ENCODE data around the gene ADGRG3.

DNA sequence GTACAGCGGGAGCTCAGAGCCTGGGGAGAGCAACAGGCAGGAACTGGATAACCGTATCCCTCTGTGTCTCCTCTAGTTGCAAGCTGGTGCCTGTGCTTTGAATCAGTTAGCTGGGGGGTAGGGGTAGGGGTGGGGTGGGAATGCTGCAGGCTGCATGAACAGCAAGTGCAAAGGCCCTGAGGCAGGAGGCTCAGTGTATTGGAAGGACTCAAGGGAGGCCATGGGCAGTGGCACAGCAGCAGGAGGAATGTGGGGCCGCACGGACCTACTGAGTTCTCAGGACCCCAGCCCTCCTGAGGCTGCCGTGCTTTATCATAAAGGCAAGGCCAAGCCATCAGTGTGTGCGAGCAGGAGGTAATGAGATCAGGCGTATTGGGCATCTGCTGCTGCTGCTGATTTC lies 70.7 kb downstream of the ADGRG3 start:
- TF ChIP-seq, protein P1, sequence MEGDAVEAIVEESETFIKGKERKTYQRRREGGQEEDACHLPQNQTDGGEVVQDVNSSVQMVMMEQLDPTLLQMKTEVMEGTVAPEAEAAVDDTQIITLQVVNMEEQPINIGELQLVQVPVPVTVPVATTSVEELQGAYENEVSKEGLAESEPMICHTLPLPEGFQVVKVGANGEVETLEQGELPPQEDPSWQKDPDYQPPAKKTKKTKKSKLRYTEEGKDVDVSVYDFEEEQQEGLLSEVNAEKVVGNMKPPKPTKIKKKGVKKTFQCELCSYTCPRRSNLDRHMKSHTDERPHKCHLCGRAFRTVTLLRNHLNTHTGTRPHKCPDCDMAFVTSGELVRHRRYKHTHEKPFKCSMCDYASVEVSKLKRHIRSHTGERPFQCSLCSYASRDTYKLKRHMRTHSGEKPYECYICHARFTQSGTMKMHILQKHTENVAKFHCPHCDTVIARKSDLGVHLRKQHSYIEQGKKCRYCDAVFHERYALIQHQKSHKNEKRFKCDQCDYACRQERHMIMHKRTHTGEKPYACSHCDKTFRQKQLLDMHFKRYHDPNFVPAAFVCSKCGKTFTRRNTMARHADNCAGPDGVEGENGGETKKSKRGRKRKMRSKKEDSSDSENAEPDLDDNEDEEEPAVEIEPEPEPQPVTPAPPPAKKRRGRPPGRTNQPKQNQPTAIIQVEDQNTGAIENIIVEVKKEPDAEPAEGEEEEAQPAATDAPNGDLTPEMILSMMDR (IDR thresholded peaks at IDR 0.05; ENCODE audit: insufficient read depth, low read length) = no peak
- TF ChIP-seq POLR2AphosphoS5 (IDR thresholded peaks at IDR 0.05; ENCODE audit: low read depth) (no peak), SPI1 (IDR thresholded peaks at IDR 0.05; ENCODE audit: borderline replicate concordance, low read depth) (no peak)
- TF ChIP-seq, protein P2, sequence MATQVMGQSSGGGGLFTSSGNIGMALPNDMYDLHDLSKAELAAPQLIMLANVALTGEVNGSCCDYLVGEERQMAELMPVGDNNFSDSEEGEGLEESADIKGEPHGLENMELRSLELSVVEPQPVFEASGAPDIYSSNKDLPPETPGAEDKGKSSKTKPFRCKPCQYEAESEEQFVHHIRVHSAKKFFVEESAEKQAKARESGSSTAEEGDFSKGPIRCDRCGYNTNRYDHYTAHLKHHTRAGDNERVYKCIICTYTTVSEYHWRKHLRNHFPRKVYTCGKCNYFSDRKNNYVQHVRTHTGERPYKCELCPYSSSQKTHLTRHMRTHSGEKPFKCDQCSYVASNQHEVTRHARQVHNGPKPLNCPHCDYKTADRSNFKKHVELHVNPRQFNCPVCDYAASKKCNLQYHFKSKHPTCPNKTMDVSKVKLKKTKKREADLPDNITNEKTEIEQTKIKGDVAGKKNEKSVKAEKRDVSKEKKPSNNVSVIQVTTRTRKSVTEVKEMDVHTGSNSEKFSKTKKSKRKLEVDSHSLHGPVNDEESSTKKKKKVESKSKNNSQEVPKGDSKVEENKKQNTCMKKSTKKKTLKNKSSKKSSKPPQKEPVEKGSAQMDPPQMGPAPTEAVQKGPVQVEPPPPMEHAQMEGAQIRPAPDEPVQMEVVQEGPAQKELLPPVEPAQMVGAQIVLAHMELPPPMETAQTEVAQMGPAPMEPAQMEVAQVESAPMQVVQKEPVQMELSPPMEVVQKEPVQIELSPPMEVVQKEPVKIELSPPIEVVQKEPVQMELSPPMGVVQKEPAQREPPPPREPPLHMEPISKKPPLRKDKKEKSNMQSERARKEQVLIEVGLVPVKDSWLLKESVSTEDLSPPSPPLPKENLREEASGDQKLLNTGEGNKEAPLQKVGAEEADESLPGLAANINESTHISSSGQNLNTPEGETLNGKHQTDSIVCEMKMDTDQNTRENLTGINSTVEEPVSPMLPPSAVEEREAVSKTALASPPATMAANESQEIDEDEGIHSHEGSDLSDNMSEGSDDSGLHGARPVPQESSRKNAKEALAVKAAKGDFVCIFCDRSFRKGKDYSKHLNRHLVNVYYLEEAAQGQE (IDR thresholded peaks at IDR 0.05; ENCODE audit: insufficient replicate concordance, low read depth) = no peak
